DOHH2 (cell line): ENCODE results near the gene FILIP1.

Experiments
- CTCF ChIP-seq: fragments of 200-600 bp; sonication (generic); IDR thresholded peaks from one replicate; pipeline ENCODE4 v1.5.1; 2014; ENCODE audit warnings: antibody characterized with exemption, mild to moderate bottlenecking, low read depth, low read length; ENCODE audit not compliant: poor library complexity, severe bottlenecking
- EZH2phosphoT487 ChIP-seq: fragments of 200-600 bp; sonication (generic); IDR thresholded peaks from 2 replicates; pipeline ENCODE4 v1.6.1; 2017; ENCODE audit warnings: borderline replicate concordance, mild to moderate bottlenecking, antibody characterized with exemption, low read length, moderate library complexity, mixed read lengths

- TF ChIP-seq CTCF = no peak
- TF ChIP-seq EZH2phosphoT487 = no peak
These were observed 140.0 kb downstream of the FILIP1 start for GRCh38 chr6:75353644-75354043.
